ENCODE data around the gene C2orf68.
"Not testable (repeated sequence)": the region's sequence is repeated elsewhere in the genome, so short reads cannot be mapped to it uniquely, and the experiment has no call there.

Gene C2orf68

GRCh38 chr2:85599468-85600234, 12.2 kb downstream of the C2orf68 start:
- no peak for DNase-seq (ENCODE audit: low read depth in 2 of 2)

DNA sequence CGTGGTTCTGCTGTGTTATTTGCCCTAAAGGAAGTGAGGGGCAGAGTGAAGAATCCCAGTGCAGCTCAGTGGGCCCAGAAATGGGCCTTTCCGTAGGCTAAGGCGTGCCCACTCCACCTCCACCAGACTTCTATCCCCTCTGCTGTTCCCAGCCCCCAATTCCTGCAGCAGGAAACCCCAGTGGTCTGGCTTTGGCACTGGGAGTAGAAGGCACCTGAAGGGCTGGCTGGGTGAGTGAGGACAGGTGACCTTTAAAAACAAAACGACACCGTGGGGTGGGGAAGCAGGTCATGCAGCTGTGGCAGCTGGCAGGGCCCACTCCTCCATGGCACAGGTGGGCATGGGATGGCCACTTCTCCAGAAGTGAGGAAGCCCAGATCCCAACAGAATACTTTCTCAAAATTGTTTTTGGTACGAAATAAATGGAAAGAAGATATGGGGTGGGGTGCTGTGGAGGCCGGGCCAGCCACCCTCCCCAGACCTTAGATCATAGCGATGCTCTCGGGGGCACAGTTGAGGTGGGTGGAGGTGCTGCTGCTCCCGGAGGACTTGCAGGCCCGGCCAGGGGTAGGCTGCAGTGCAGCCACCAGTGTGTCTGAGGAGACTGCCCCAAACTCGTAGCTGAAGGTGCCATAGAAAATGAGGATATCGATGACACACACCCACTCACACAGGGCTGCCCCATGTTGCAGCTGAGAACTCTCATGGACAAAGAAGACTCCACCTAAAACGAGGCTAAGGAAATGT, 13.1 kb downstream of the C2orf68 start:
- no peak for DNase-seq (ENCODE audit: low read depth in 2 of 2)

DNA sequence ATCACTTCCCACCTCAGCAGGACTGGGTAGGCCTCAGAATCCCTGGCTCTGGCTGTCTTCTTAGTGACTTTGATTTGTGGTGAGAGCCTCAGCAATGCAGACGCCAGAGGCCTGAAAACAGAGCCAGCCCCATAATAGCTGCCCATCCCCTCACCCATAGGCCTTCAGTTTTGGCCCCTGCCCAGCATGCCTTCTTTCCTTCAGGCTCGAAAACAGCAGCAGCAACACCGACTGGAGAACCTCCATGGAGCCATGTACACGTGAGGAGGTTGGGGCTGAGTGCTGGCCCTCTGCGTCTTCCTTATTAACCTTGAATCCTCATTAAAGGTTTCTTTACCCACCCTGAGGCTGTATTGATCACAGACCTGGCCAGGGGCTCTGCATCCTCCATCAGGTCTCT, 14.6 kb downstream of the C2orf68 start:
- DNase-seq (ENCODE audit: low read depth in 2 of 2) = no peak

DNA sequence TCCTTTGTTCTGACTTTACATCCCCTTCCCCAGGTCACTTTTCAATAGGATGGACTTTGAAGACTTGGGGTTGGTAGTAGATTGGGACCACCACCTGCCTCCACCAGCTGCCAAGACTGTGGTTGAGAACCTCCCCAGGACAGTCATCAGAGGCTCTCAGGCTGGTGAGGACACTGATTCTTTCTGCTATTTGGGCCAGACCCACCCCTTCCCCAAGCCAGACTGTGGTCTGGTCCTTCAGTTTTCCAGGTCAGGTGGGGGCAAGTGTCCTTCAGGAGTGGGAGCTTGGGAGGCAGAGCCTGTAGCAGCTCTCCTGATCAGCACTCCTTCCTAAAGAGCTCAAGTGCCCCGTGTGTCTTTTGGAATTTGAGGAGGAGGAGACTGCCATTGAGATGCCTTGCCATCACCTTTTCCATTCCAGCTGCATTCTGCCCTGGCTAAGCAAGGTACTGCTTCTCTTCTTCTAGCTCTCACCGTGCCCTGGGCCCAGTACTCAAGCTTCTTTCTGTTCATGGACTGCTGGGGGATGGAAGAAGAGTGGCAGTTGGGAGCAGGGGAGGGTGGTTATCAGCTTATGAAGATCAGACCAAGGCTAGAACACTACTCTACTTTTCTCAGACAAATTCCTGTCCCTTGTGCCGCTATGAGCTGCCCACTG, 15.3 kb downstream of the C2orf68 start:
- no peak for DNase-seq (ENCODE audit: low read depth in 2 of 2)

DNA sequence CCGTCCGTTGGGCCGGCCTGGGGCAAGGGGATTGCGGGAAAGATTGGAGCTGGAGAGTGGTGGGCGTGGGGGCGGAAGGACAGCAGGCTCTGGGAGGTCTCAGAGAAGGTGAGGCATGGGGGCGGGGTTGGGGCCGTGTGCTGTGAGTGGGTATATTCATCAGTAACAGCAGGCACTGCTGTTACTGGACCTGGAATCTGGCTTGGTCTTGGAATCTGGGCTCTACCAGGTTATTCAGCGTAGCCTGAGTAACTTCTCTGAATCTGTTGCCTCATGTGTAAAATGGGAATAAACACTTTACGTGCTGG, 15.9 kb downstream of the C2orf68 start:
- no peak for DNase-seq (ENCODE audit: low read depth in 2 of 2)

GRCh38 chr2:85595301-85596025, 16.4 kb downstream of the C2orf68 start, which contains the start of gene RNF181:
TSS of gene RNF181 (plus strand) at chr2:85595745. CDS start at chr2:85595764, 19 bp downstream.
- DNase-seq (ENCODE audit: low read depth in 2 of 2) = peak; percentile 97

DNA sequence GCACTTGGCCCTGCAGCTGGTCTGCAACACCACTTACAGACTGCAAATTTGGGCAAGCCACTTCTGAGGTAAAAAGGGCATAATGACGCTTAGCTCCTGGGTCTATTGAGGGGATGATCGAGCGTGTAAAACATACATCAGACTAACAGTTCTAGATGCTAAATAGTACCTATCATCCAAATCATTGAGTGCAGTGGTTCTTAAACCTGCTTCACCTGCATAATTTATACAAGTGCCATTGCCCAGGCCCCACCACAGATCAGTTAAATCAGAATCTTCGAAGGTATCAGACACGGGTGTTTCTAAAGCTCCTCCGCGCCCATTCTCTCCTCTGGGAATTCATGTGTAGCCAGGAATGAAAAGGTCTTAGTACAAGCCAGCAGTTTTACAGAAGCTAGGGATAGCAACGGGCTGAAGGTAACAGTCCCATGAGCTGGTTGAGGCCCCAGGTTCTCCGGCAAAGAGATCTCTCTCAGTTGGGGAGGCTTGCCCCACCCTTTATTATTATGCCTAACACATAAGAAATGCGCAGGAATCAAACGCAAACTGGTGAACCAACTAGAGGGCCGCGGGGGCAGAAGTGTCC, 17.1 kb downstream of the C2orf68 start:
- no peak for DNase-seq (ENCODE audit: low read depth in 2 of 2)

DNA sequence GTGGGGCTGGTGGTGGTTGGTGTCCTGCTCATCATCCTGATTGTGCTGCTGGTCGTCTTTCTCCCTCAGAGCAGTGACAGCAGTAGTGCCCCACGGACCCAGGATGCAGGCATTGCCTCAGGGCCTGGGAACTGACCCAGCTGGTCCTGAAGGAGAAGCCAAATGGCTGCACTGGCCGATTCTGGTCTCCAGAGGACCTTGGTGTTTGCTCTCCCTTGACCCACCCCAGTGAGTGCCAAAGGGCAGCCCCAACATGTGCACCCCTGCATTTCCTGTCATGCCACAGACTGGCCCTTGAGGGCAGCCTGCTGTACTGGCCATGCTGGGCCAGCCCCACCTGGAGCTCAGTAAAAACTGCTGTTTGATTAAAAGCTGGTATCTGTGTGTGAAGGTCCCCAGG, 18.8 kb downstream of the C2orf68 start:
- DNase-seq (ENCODE audit: low read depth in 2 of 2) = no peak

DNA sequence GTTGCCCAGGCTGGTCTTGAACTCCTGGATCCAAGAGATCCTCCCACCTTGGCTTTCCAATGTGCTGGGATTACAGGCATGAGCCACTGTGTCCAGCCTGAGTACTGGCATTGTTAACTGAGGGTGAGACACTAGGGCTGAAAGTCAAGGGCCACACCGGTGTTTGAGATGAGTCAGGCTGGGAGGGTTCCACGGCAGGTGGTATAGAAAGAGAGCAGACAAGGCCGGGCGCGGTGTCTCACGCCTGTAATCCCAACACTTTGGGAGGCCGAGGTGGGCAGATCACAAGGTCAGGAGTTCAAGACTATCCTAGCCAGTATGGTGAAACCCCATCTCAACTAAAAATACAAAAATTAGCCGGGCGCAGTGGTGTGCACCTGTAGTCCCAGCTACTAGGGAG, 19.6 kb downstream of the C2orf68 start:
- not testable (repeated sequence) for DNase-seq (ENCODE audit: low read depth in 2 of 2)

DNA sequence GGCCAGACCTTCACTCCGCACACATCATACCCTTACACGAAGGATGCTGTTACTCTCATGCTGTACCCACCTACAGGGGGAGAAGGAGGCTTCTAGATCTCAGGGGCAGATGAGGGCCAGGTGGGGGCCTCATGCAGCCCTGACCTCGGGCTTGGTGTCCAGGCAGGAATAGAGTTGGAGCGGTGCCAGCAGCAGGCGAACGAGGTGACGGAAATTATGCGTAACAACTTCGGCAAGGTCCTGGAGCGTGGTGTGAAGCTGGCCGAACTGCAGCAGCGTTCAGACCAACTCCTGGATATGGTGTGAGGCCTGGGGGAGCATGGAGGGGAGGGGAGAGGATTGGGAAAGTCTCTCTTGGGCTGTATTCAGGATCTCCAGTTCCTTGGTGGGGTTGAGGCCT, 20.3 kb downstream of the C2orf68 start:
- no peak for DNase-seq (ENCODE audit: low read depth in 2 of 2)

- no peak for DNase-seq (ENCODE audit: low read depth in 2 of 2)
Measured at GRCh38 chr2:85590950-85591349, 20.9 kb downstream of the C2orf68 start.

DNA sequence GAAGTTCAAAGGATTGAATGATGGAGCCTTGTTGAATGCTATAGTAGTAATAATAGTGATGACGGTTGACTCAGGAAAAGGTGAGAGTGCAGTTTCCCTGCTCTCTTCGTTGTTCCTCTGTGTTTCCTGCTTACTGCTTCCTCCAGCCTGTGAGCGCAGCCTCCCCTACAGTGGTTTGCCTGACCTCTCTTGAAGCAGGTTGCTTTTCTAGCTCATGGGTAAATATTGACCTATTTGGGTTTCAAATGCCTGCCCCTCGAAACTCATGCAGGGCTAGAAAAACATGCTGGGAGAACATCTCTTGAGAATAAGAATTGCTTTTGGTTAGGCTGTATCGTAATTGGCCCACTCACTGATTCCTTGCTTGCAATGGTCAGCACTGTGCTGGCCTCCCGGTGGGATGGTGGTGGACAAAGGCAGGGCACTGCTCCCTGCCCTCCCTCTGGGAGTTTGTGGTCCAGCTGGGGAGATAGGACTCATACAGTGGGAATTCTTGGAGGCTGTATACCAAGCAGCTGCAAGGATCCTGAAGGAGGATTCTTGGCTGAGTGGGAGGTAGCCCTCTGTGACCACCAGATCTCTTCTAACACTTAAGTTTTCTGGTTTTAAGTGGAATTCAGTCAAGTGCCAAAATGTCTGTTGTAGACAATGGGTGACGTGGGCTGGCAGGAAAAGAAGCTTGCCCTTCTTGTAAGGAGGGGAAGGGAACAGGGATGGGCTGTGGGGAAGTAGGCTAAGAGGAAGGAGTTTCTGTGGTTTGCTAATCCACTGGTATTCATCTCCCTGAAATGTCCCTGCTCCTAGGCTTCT, 21.7 kb downstream of the C2orf68 start:
- DNase-seq (ENCODE audit: low read depth in 2 of 2) = peak; percentile 45 to 47

- DNase-seq (ENCODE audit: low read depth in 2 of 2) = no peak
Measured at GRCh38 chr2:85589181-85589580, 22.7 kb downstream of the C2orf68 start.

DNA sequence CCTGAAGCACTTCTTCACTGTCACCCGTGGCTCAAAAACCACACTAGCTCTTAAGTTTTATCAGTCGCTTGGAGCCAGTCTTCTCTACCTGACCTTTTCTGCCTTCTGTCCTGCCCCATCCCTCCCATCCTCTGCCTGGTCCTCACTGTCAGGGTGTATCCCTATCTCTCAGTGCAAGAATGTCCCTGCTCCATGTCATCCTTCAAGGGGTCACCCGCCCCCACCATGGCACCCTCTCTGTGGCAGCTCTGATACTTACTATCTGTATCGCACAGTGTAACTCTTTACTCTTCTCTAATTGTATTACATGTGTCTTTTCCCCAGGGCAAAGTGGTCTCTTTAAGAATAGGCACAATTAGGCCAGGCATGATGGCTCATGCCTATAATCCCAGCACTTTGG, 23.2 kb downstream of the C2orf68 start:
- no peak for DNase-seq (ENCODE audit: low read depth in 2 of 2)

- DNase-seq (ENCODE audit: low read depth in 2 of 2) = no peak
Measured at GRCh38 chr2:85588236-85588635, 23.6 kb downstream of the C2orf68 start.

- DNase-seq (ENCODE audit: low read depth in 2 of 2) = no peak
Measured at GRCh38 chr2:85585781-85586105, 26.1 kb downstream of the C2orf68 start.

GRCh38 chr2:85584857-85585780, 26.7 kb downstream of the C2orf68 start:
- no peak for DNase-seq (ENCODE audit: low read depth in 2 of 2)

DNA sequence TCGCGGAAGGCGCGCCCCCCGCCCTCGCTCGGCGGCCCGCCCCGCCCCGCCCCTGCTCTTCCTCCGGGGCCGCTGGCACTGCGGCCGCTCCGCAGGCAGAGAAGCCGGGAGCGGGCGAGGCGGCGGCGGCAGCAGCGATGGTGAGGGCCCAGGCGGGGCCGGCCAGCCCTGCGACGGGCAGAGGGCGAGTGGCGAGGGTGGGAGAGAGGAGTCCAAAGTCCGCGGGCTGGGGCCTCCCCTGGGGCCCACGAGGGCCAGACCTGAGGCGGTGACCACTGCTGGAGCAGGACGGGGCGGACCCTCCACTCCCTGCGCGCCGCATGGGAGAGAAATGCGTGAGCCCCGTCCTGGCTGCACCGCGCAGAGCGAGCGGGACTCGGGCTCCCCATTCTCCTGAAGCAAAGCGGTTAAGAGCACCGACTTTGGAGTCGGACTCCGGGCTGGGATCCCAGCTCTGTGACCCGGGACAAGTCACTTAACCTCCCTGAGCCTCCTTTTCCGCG, 27.5 kb downstream of the C2orf68 start, which contains the start of gene VAMP5:
Gene VAMP5 (plus strand): TSS at position 78 of the 503 bp plus-strand sequence. CDS start 60 bp downstream, at position 138.
- DNase-seq (ENCODE audit: low read depth in 2 of 2) = no peak

- no peak for DNase-seq (ENCODE audit: low read depth in 2 of 2)
Measured at GRCh38 chr2:85583667-85584353, 28.1 kb downstream of the C2orf68 start.
